ENCODE data around the gene GAGE10. TPM values are rescaled to one million over a fixed set of nuclear protein-coding genes. Genes with fewer than 3 reads are reported as not detected.

Gene GAGE10
- total RNA-seq, 4 donors from 2014 or later, result not detected

DNA sequence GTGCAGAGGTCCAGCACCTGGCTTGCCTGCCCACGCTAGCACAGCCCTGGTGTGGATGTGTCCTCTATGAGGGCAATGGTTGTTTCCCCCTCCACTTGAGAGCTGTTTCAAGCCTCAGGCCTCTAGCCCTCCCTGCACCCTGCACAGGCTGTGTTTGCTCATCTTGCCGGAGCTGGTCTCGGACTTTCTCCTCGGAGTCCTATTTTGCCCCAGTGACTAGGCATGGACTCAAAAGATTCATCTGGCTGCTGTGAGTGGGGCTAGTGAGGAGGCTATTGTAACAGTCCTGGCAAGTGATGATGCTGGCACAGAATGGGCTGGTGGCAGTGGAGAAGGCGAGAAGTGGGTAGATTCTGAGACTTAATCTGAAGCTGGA is 44.7 kb upstream of the GAGE10 start:
- TF ChIP-seq POLR2A (IDR thresholded peaks at IDR 0.05), result no peak
- TF ChIP-seq, protein P1, sequence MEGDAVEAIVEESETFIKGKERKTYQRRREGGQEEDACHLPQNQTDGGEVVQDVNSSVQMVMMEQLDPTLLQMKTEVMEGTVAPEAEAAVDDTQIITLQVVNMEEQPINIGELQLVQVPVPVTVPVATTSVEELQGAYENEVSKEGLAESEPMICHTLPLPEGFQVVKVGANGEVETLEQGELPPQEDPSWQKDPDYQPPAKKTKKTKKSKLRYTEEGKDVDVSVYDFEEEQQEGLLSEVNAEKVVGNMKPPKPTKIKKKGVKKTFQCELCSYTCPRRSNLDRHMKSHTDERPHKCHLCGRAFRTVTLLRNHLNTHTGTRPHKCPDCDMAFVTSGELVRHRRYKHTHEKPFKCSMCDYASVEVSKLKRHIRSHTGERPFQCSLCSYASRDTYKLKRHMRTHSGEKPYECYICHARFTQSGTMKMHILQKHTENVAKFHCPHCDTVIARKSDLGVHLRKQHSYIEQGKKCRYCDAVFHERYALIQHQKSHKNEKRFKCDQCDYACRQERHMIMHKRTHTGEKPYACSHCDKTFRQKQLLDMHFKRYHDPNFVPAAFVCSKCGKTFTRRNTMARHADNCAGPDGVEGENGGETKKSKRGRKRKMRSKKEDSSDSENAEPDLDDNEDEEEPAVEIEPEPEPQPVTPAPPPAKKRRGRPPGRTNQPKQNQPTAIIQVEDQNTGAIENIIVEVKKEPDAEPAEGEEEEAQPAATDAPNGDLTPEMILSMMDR (IDR thresholded peaks at IDR 0.05), result no peak
- TF ChIP-seq EP300 (IDR thresholded peaks at IDR 0.05), result no peak
- TF ChIP-seq POLR2AphosphoS5 (IDR thresholded peaks at IDR 0.05), result no peak
- Histone ChIP-seq H3K27me3 (no peaks in the 10 kb centered on the region), H3K27ac (no peak overlapping the region), H3K9me3 (no peaks in the 10 kb centered on the region), H3K36me3 (no peaks in the 10 kb centered on the region), H3K4me3 (no peak overlapping the region), H3K4me1 (no peaks in the 10 kb centered on the region)
- 89% methylated on average over 5 of the region's 5 CpGs for WGBS
- no peak for DNase-seq (ENCODE audit: low spot score in 2 of 2)

DNA sequence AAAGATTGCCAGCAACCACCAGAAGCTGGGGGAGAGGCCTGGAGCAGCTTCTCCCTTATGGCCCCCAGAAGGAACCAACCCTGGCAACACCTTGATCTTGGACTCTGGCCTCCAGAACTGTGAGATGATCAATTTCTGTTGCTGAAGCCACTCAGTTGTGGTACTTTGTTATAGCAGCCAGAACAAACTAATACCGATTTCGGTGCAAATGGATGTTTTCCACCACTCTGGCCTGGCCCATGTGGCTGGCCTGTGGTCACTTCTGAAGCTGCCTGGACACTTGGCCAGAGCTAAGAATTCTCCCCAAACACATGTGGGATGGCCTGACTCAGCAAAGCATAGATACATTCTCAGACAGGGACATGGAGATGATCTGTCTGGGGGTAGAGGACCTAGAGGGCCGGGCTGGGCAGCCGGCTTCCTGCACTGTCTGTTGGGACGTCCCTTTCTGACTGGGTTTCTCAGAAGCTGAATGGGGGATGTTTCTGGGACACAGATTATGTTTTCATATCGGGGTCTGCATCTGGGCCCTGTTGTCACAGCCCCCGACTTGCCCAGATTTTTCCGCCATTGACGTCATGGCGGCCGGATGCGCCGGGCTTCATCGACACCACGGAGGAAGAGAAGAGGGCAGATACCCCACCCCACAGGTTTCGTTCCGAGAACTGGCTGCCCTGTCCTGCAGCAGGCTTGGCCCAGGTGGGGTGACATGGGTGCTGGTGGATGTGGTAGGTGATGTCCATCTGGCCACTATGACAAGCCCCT is 43.0 kb upstream of the GAGE10 start:
- Histone ChIP-seq H3K9me3 (no peaks in the 10 kb centered on the region), H3K4me1 (no peaks in the 10 kb centered on the region), H3K27ac (no peak overlapping the region), H3K36me3 (no peaks in the 10 kb centered on the region), H3K27me3 (no peaks in the 10 kb centered on the region), H3K4me3 (no peak overlapping the region)
- DNase-seq (ENCODE audit: low spot score in 2 of 2), result no peak
- WGBS, result 80% methylated on average over 4 of the region's 17 CpGs
- TF ChIP-seq POLR2A (IDR thresholded peaks at IDR 0.05) (no peak), POLR2AphosphoS5 (IDR thresholded peaks at IDR 0.05) (no peak)

DNA sequence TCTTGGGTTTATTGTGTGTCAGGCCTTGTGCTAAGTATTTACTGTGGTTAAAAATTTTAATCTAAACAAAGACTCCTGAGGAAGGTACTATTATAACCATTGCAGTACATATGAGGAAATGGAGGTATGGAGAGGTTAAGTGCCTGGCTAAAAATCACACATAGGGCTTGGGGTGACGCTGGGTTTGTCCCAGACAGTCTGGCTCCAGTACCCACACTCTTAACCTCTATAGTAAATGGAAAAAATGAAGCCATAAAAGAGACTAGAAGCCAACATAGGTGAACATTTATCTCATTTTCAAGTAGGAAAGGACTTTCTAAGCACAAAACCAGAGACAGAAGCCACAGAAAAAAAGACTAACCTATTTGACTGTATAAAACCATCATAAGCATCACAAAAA is 40.8 kb upstream of the GAGE10 start:
- TF ChIP-seq EP300 (IDR thresholded peaks at IDR 0.05) (no peak), POLR2AphosphoS5 (IDR thresholded peaks at IDR 0.05) (no peak)
- no peaks in the 10 kb centered on the region for H3K36me3 ChIP-seq
- DNase-seq (ENCODE audit: low spot score in 2 of 2), result no peak
- no peaks in the 10 kb centered on the region for H3K9me3 ChIP-seq
- H3K27me3 ChIP-seq, result no peaks in the 10 kb centered on the region
- no peaks in the 10 kb centered on the region for H3K4me1 ChIP-seq
- H3K4me3 ChIP-seq, result no peak overlapping the region
- 55% methylated on average over 1 of the region's 1 CpG for WGBS
- H3K27ac ChIP-seq, result no peak overlapping the region

DNA sequence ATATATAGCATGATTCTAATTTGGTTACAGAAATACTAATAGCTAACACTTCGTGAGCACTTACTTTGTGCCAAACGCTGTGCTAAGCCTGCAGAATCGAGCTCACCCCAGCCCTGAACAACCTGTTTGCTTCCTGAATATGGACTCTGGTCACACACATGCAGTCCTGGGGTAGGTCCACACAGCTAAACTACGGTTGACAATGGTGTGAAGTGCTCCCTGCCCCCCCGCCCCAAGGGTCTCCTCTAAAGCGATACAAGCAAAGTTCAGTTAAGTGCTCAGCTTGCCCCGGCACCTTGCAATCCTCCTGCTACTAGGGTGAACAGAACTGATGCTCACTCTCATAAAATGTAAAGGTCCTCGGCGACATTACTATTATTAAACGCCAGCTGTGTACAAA is 39.8 kb upstream of the GAGE10 start:
- Histone ChIP-seq H3K9me3 (no peaks in the 10 kb centered on the region), H3K4me3 (no peak overlapping the region), H3K27ac (no peak overlapping the region), H3K27me3 (no peaks in the 10 kb centered on the region), H3K36me3 (no peaks in the 10 kb centered on the region), H3K4me1 (no peaks in the 10 kb centered on the region)
- DNase-seq (ENCODE audit: low spot score in 2 of 2), result no peak
- TF ChIP-seq POLR2A (IDR thresholded peaks at IDR 0.05), result no peak
- 82% methylated on average over 10 of the region's 10 CpGs for WGBS

DNA sequence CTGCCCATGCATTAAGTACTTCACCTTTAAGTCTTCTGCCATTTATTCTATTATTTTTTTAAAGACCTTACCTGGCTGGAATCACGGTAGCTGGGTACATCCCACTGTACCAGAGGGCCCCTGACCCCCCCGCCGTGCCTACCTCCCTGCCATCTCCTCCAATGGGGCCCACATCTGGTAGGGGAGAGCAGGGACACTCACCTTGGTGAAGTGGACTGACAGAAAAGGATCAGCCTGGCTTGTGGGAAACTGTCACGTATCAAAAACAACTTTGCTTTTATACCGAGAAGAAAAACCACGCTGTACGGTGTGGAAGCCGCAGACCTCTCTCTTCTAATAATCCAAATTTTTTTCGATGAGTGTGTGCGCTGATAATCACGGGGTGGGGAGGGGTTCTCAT is 39.0 kb upstream of the GAGE10 start, which contains the start of gene FOXP3:
Gene FOXP3 (minus strand): TSS at position 251 of the 400 bp plus-strand sequence. CDS start 6,205 bp downstream, outside the sequence.
- 83% methylated on average over 11 of the region's 11 CpGs for WGBS
- no peak within 1 kb of the TSS for H3K27ac ChIP-seq
- no peak for TF ChIP-seq EP300 (IDR thresholded peaks at IDR 0.05)
- TF ChIP-seq, protein P1 (IDR thresholded peaks at IDR 0.05), result no peak
- no peak for TF ChIP-seq POLR2AphosphoS5 (IDR thresholded peaks at IDR 0.05)
- TF ChIP-seq POLR2A (IDR thresholded peaks at IDR 0.05), result no peak

GRCh38 chrX:49266523-49267445 is 36.7 kb upstream of the GAGE10 start:
- 73% methylated on average over 10 of the region's 10 CpGs for WGBS
- no peaks in the 10 kb centered on the region for H3K27me3 ChIP-seq
- TF ChIP-seq EP300 (IDR thresholded peaks at IDR 0.05) (no peak), POLR2AphosphoS5 (IDR thresholded peaks at IDR 0.05) (no peak), POLR2A (IDR thresholded peaks at IDR 0.05) (no peak)
- TF ChIP-seq, protein P1 (IDR thresholded peaks at IDR 0.05), result no peak
- H3K9me3 ChIP-seq, result no peaks in the 10 kb centered on the region
- H3K27ac ChIP-seq, result no peak overlapping the region
- peaks cover 16% of the 10 kb centered on the region for H3K4me1 ChIP-seq
- H3K4me3 ChIP-seq, result no peak overlapping the region
- no peaks in the 10 kb centered on the region for H3K36me3 ChIP-seq
- no peak for DNase-seq (ENCODE audit: low spot score in 2 of 2)

More for the DNA sequence above, 39.0 kb upstream of the GAGE10 start, which contains the start of gene FOXP3:
- H3K36me3 ChIP-seq, result no peaks in the 10 kb centered on the region
- no peaks in the 10 kb centered on the region for H3K27me3 ChIP-seq
- no peaks in the 10 kb centered on the region for H3K4me1 ChIP-seq
- no peak for DNase-seq (ENCODE audit: low spot score in 2 of 2)
- no peaks in the 10 kb centered on the region for H3K9me3 ChIP-seq
- no peak within 1 kb of the TSS for H3K4me3 ChIP-seq

Data from suprapubic skin (tissue), 4 donors.